Epithelial cell of proximal tubule (primary cell): Measurements from ENCODE around the gene FOXA2. TPM values are rescaled to one million over a fixed set of nuclear protein-coding genes. Genes with fewer than 3 reads are reported as not detected.

Experiments
- DNase-seq: peaks from one replicate; pipeline ENCODE4 v3.0.0-alpha.2; 2011; ENCODE audit warnings: low read depth
- H3K4me3 ChIP-seq: 2 replicates; pipeline ENCODE4 v1.5.1; 2011; ENCODE audit warnings: low read depth, mild to moderate bottlenecking, low read length
- CTCF ChIP-seq: conservative IDR thresholded peaks from 2 replicates; pipeline ENCODE4 v1.5.1; 2012; ENCODE audit warnings: low read depth, mild to moderate bottlenecking, low read length
- total RNA-seq: library from RNA; depleted of rRNA; stranded (reverse); fragments of >200 nt; gene quantifications from 2 replicates; pipeline ENCODE4 v1.2.3, GENCODE V29; 2015

Gene FOXA2
- total RNA-seq, 1 donor from 2014 or later = not detected

- DNase-seq = no peak
- H3K4me3 ChIP-seq = no peak overlapping the region
- no peak for TF ChIP-seq CTCF
Observed at GRCh38 chr20:22546344-22546743, 38.0 kb downstream of the FOXA2 start.

- DNase-seq = no peak
- H3K4me3 ChIP-seq = no peak overlapping the region
- no peak for TF ChIP-seq CTCF
Observed at GRCh38 chr20:22545045-22545444, 39.3 kb downstream of the FOXA2 start.

GRCh38 chr20:22544462-22544861 lies 39.9 kb downstream of the FOXA2 start:
- no peak for DNase-seq
- no peak overlapping the region for H3K4me3 ChIP-seq
- TF ChIP-seq CTCF = no peak

- no peak for TF ChIP-seq CTCF
- no peak for DNase-seq
- no peak overlapping the region for H3K4me3 ChIP-seq
Observed at GRCh38 chr20:22542427-22542826, 41.9 kb downstream of the FOXA2 start.

- no peak for DNase-seq
- no peak overlapping the region for H3K4me3 ChIP-seq
- no peak for TF ChIP-seq CTCF
Observed at GRCh38 chr20:22540832-22541231, 43.5 kb downstream of the FOXA2 start.

GRCh38 chr20:22536956-22537756 lies 47.2 kb downstream of the FOXA2 start:
- TF ChIP-seq CTCF = no peak
- no peak overlapping the region for H3K4me3 ChIP-seq
- no peak for DNase-seq

GRCh38 chr20:22536141-22536828 lies 48.1 kb downstream of the FOXA2 start:
- DNase-seq = no peak
- H3K4me3 ChIP-seq = no peak overlapping the region
- no peak for TF ChIP-seq CTCF
